Endothelial cell of umbilical vein (primary cell): ENCODE measurements around the gene SLC6A20. TPM values are rescaled to one million over a fixed set of nuclear protein-coding genes. Genes with fewer than 3 reads are reported as not detected.

ENCODE experiments used
- BruUV-seq: library from RNA; stranded (reverse); fragments of 400-500 nt; replicated peaks from 2 replicates; lab custom pipeline; 2021; lab: Mats Ljungman, UMichigan
- CTCF ChIA-PET: fragments of 300-600, 350-600 bp; sonication (Branson Sonifier 250); formaldehyde crosslinking; loops from one replicate; lab custom pipeline; 2021; ENCODE audit warnings: antibody characterized with exemption, inconsistent platforms; lab: Charles Lee
- POLR2A ChIA-PET: fragments of 300-600, 350-600 bp; sonication (Branson Sonifier 250); formaldehyde crosslinking; loops from one replicate; lab custom pipeline; 2021; ENCODE audit warnings: antibody characterized with exemption, inconsistent platforms; lab: Charles Lee
- DNase-seq: peaks from one replicate; pipeline ENCODE4 v3.0.0-alpha.2; 2011; ENCODE audit warnings: low read depth, low spot score
- FAIRE-seq: peaks from 2 replicates; lab custom pipeline; 2011; peaks lifted over from hg19 to GRCh38; lab: Jason Lieb, UNC
- H2AFZ ChIP-seq: 2 replicates; pipeline ENCODE4 v1.6.0; 2012; ENCODE audit warnings: low read depth, low read length, control low read depth, inconsistent platforms
- H3K27ac ChIP-seq: 2 replicates; pipeline ENCODE4 v1.5.1; 2011; ENCODE audit warnings: low read depth, mild to moderate bottlenecking, control low read depth, low read length, moderate library complexity; ENCODE audit not compliant: insufficient read depth
- H3K27me3 ChIP-seq, 2 experiments: 2 replicates each; pipeline versions ENCODE4 v1.6.0 to v1.6.1; 2011; ENCODE audit warnings: low read length in 2 of 2, mixed read lengths in 1 of 2; ENCODE audit not compliant: control insufficient read depth in 2 of 2, insufficient read depth in 2 of 2
- H3K36me3 ChIP-seq, 2 experiments: 2 replicates in 1 of 2; 3 replicates in 1 of 2; pipeline ENCODE4 v1.5.1; 2011; ENCODE audit warnings: low read length in 2 of 2, mild to moderate bottlenecking in 1 of 2, moderate library complexity in 1 of 2; ENCODE audit not compliant: control insufficient read depth in 2 of 2, insufficient read depth in 2 of 2; ENCODE audit errors: extremely low read depth in 1 of 2
- H3K4me1 ChIP-seq: 3 replicates; pipeline ENCODE4 v1.5.1; 2011; ENCODE audit warnings: mild to moderate bottlenecking, low read length; ENCODE audit not compliant: control insufficient read depth, insufficient read depth; ENCODE audit errors: extremely low read depth
- H3K4me2 ChIP-seq: 2 replicates; pipeline ENCODE4 v1.6.1; 2011; ENCODE audit warnings: low read length, control low read depth, mixed read lengths; ENCODE audit not compliant: insufficient read depth
- H3K4me3 ChIP-seq, 3 experiments: fragments of 200-600 bp in 1 of 3; sonication (generic), shearing (Covaris generic) in 1 of 3; replicated peaks in 1 of 3; 2 replicates each; pipeline ENCODE4 v1.5.1; 2011 to 2016; ENCODE audit warnings: control low read depth in 3 of 3, low read length in 3 of 3, mild to moderate bottlenecking in 2 of 3, inconsistent platforms in 1 of 3, low read depth in 1 of 3, moderate library complexity in 1 of 3; ENCODE audit not compliant: insufficient read depth in 1 of 3
- H3K79me2 ChIP-seq: 2 replicates; pipeline ENCODE4 v1.6.0; 2012; ENCODE audit warnings: low read length, inconsistent platforms; ENCODE audit not compliant: control insufficient read depth, insufficient read depth
- H3K9ac ChIP-seq: replicated peaks from 2 replicates; pipeline ENCODE3; 2011; ENCODE audit warnings: low read length, control low read depth; ENCODE audit not compliant: insufficient read depth; ENCODE audit errors: extremely low read depth
- H3K9me1 ChIP-seq: replicated peaks from 3 replicates; pipeline ENCODE4 v1.6.0; 2011; ENCODE audit warnings: mild to moderate bottlenecking, low read length; ENCODE audit not compliant: control insufficient read depth, insufficient read depth; ENCODE audit errors: extremely low read depth
- H3K9me3 ChIP-seq: replicated peaks from 2 replicates; pipeline ENCODE4 v1.5.1; 2012; ENCODE audit warnings: low read length, inconsistent platforms; ENCODE audit not compliant: control insufficient read depth, insufficient read depth
- H4K20me1 ChIP-seq: replicated peaks from 2 replicates; pipeline ENCODE3; 2011; ENCODE audit warnings: mild to moderate bottlenecking, low read length; ENCODE audit not compliant: control insufficient read depth, insufficient read depth; ENCODE audit errors: extremely low read depth
- EZH2 ChIP-seq: IDR thresholded peaks from 2 replicates; pipeline ENCODE4 v1.6.1; 2012; ENCODE audit warnings: borderline replicate concordance, low read depth, mild to moderate bottlenecking, moderate library complexity, low read length, inconsistent platforms; ENCODE audit not compliant: severe bottlenecking
- FOS ChIP-seq: IDR thresholded peaks from 2 replicates; pipeline ENCODE4 v1.6.1; 2011; ENCODE audit warnings: mild to moderate bottlenecking, low read length, moderate library complexity, borderline replicate concordance; ENCODE audit not compliant: insufficient read depth
- GATA2 ChIP-seq: IDR thresholded peaks from 2 replicates; pipeline ENCODE4 v1.7.0; 2011; ENCODE audit warnings: low read depth, mild to moderate bottlenecking, moderate library complexity, mixed read lengths, low read length; ENCODE audit not compliant: insufficient read length, insufficient read depth
- JUN ChIP-seq: IDR thresholded peaks from 2 replicates; pipeline ENCODE4 v1.6.1; 2011; ENCODE audit warnings: borderline replicate concordance, low read depth; ENCODE audit not compliant: insufficient read length, insufficient read depth
- MAX ChIP-seq: IDR thresholded peaks from 2 replicates; pipeline ENCODE4 v1.6.1; 2011; ENCODE audit not compliant: insufficient read depth, insufficient read length
- MYC ChIP-seq: IDR thresholded peaks from one replicate; pipeline ENCODE4 v1.6.1; 2011; ENCODE audit warnings: mild to moderate bottlenecking, low read depth, low read length
- POLR2A ChIP-seq: IDR thresholded peaks from 2 replicates; pipeline ENCODE4 v1.6.1; 2012; ENCODE audit warnings: low read depth, mild to moderate bottlenecking, control low read depth, low read length
- POLR2AphosphoS5 ChIP-seq: IDR thresholded peaks from 2 replicates; pipeline ENCODE4 v1.6.1; 2012; ENCODE audit warnings: low read depth, mild to moderate bottlenecking, control low read depth, low read length, moderate library complexity; ENCODE audit not compliant: insufficient read depth
- dilution Hi-C: fragments of 300-500 bp; cut with MboI; formaldehyde crosslinking; loops from one replicate; pipeline ENCODE4 v1.15.0; 2019; ENCODE audit warnings: low sequenced_read_pairs; ENCODE audit not compliant: extremely low pct_ligation_motif_present
- intact Hi-C: fragments of 100-400 bp; cut with micrococcal nuclease; formaldehyde crosslinking; loops from one replicate; pipeline ENCODE4 v1.10.0; 2022
- polyA plus RNA-seq, 4 experiments: library from polyadenylated mRNA; depleted of rRNA in 3 of 4; stranded (reverse) in 3 of 4; unstranded in 1 of 4; fragments of >200 nt; gene quantifications; 2 replicates each; pipeline versions ENCODE4 v1.2.1 to v1.2.3, GENCODE V29; 2011 to 2012; ENCODE audit warnings: missing spikeins in 1 of 4
- total RNA-seq: library from RNA; stranded (reverse); gene quantifications from 2 replicates; pipeline ENCODE4 v1.2.3, GENCODE V29; 2021
- TF ChIP-seq, protein P1 (sequence below), 2 donors: IDR thresholded peaks; 1 replicate in 1 of 2; 2 replicates in 1 of 2; pipeline ENCODE4 v1.5.1; 2011; ENCODE audit warnings: low read length in 2 of 2, mild to moderate bottlenecking in 2 of 2, moderate library complexity in 2 of 2, control low read depth in 1 of 2, inconsistent platforms in 1 of 2, low read depth in 1 of 2; ENCODE audit not compliant: insufficient read depth in 1 of 2; ENCODE audit errors: extremely low read depth in 1 of 2

SLC6A20 gene
- total and polyA plus RNA-seq, 2 donors (not counting 3 experiments of a cell fraction or from before 2014, with no cell fraction given): not detected

DNA sequence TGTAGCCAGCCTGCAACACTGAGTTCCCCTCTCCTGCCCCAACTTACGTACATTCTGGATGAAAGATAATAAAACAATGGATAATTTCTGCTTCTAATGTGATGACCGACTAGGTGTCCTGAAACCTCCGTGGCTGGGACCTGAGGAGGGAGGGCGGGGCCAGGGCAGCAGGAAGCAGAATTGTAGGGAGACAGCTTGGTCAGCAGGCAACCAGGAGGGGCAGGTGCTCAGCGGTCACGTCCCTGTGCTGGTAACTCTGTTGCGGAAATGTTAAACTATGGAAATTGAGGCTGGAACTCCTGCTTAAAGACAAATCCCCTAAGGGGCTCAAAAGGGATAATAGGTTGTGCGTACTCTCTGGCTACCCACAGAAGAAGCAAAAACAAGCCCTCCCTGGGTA, 30.4 kb downstream of the SLC6A20 start:
- ChIA-PET POLR2A (no interaction called here), CTCF (no interaction called here)
- Histone ChIP-seq H3K9ac (no peak overlapping the region), H4K20me1 (no peaks in the 10 kb centered on the region), H3K4me2 (no peak overlapping the region), H2AFZ (no peak overlapping the region), H3K36me3 (no peaks in the 10 kb centered on the region), H3K4me1 (no peaks in the 10 kb centered on the region), H3K27me3 (peaks cover 7 to 20% of the 10 kb centered on the region in 2 experiments), H3K27ac (no peak overlapping the region), H3K4me3 (no peak overlapping the region), H3K9me1 (no peaks in the 10 kb centered on the region), H3K9me3 (no peaks in the 10 kb centered on the region), H3K79me2 (no peaks in the 10 kb centered on the region)
- no peak for FAIRE-seq
- TF ChIP-seq FOS (no peak), MYC (no peak), JUN (no peak), POLR2A (no peak), POLR2AphosphoS5 (no peak), EZH2 (no peak), MAX (no peak), GATA2 (no peak)
- TF ChIP-seq, protein P1, sequence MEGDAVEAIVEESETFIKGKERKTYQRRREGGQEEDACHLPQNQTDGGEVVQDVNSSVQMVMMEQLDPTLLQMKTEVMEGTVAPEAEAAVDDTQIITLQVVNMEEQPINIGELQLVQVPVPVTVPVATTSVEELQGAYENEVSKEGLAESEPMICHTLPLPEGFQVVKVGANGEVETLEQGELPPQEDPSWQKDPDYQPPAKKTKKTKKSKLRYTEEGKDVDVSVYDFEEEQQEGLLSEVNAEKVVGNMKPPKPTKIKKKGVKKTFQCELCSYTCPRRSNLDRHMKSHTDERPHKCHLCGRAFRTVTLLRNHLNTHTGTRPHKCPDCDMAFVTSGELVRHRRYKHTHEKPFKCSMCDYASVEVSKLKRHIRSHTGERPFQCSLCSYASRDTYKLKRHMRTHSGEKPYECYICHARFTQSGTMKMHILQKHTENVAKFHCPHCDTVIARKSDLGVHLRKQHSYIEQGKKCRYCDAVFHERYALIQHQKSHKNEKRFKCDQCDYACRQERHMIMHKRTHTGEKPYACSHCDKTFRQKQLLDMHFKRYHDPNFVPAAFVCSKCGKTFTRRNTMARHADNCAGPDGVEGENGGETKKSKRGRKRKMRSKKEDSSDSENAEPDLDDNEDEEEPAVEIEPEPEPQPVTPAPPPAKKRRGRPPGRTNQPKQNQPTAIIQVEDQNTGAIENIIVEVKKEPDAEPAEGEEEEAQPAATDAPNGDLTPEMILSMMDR (IDR thresholded peaks at IDR 0.05; ENCODE audit: extremely low read depth in 1 of 2, insufficient read depth in 1 of 2, low read depth in 1 of 2, low read length in 2 of 2): no peak
- no peak for DNase-seq
- intact Hi-C loops: no loop called here
- dilution Hi-C loops: no loop called here
- no TSS peak for BruUV-seq
